Measurements from ENCODE around the gene ENOPH1. TPM values are rescaled to one million over a fixed set of nuclear protein-coding genes. Genes with fewer than 3 reads are reported as not detected.

The ENOPH1 gene
- total and polyA plus RNA-seq, 9 of the 15 experiments (the other 6 are each of a cell fraction or from before 2014, with no cell fraction given): 29.8 to 71.4 (median 48.9) TPM

DNA sequence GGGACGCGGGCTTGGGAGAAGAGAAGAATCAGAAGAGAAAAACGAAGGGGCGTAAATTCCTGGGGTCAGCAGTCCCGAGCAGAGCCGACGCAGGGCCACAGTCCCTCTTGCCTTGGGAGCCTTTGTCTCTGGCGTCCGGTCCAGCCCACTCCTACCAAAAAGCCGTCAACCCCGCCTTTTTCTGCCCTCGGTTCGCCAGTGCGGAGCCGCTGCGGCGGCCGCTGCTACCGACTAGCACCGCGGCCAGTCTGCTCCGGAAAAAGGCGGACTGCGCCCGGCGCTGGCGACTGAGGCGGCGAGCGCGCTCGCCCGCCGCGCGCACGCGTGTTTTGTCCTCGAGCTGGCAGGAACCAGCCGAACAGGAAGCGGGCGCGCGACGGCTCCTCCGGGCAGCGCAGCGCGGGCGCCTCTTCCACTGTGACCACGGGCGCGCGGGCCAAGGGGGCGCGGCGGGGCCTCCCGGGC, 630 bp upstream of the ENOPH1 start (continued):
- TF ChIP-seq ZNF263 (CRISPR knock-in tag; IDR thresholded peaks at IDR 0.05; ENCODE audit: borderline replicate concordance): no peak
- TF ChIP-seq, protein P1, sequence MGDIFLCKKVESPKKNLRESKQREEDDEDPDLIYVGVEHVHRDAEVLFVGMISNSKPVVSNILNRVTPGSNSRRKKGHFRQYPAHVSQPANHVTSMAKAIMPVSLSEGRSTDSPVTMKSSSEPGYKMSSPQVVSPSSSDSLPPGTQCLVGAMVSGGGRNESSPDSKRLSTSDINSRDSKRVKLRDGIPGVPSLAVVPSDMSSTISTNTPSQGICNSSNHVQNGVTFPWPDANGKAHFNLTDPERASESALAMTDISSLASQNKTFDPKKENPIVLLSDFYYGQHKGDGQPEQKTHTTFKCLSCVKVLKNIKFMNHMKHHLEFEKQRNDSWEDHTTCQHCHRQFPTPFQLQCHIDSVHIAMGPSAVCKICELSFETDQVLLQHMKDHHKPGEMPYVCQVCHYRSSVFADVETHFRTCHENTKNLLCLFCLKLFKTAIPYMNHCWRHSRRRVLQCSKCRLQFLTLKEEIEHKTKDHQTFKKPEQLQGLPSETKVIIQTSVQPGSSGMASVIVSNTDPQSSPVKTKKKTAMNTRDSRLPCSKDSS (IDR thresholded peaks at IDR 0.05; ENCODE audit: low read depth, partially characterized antibody): no peak
- no peak for TF ChIP-seq FOXK2 (conservative IDR thresholded peaks at IDR 0.05 in 1 of 2, IDR thresholded peaks at IDR 0.05 in 1 of 2; ENCODE audit: low read depth in 2 of 2)
- no peak for TF ChIP-seq U2AF1 (optimal IDR thresholded peaks at IDR 0.05; ENCODE audit: low read depth, low read length)
- TF ChIP-seq POLR3G (IDR thresholded peaks at IDR 0.05; ENCODE audit: extremely low read depth, insufficient read length, insufficient replicate concordance): no peak
- TF ChIP-seq, protein P2, sequence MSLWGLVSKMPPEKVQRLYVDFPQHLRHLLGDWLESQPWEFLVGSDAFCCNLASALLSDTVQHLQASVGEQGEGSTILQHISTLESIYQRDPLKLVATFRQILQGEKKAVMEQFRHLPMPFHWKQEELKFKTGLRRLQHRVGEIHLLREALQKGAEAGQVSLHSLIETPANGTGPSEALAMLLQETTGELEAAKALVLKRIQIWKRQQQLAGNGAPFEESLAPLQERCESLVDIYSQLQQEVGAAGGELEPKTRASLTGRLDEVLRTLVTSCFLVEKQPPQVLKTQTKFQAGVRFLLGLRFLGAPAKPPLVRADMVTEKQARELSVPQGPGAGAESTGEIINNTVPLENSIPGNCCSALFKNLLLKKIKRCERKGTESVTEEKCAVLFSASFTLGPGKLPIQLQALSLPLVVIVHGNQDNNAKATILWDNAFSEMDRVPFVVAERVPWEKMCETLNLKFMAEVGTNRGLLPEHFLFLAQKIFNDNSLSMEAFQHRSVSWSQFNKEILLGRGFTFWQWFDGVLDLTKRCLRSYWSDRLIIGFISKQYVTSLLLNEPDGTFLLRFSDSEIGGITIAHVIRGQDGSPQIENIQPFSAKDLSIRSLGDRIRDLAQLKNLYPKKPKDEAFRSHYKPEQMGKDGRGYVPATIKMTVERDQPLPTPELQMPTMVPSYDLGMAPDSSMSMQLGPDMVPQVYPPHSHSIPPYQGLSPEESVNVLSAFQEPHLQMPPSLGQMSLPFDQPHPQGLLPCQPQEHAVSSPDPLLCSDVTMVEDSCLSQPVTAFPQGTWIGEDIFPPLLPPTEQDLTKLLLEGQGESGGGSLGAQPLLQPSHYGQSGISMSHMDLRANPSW (CRISPR knock-in tag; IDR thresholded peaks at IDR 0.05): no peak
- no peak for TF ChIP-seq ZBTB17 (CRISPR knock-in tag; IDR thresholded peaks at IDR 0.05)
- no peak for TF ChIP-seq SP2 (IDR thresholded peaks at IDR 0.05; ENCODE audit: extremely low read depth, low read depth, low read length, poor library complexity, severe bottlenecking)
- TF ChIP-seq ZFP36 (IDR thresholded peaks at IDR 0.05; ENCODE audit: low read depth, low read length, partially characterized antibody): no peak
- TF ChIP-seq CHCHD3 (CRISPR knock-in tag; IDR thresholded peaks at IDR 0.05): no peak
- peak; percentile 87 for TF ChIP-seq ZNF589 (CRISPR knock-in tag; IDR thresholded peaks at IDR 0.05; ENCODE audit: low read depth)
- TF ChIP-seq ZNF121 (CRISPR knock-in tag; conservative IDR thresholded peaks at IDR 0.05): no peak
- TF ChIP-seq PURB (CRISPR knock-in tag; IDR thresholded peaks at IDR 0.05; ENCODE audit: low read depth): no peak
- peak in 1 of 2 experiments; percentile 80; a peak in 1 of 4 replicates for TF ChIP-seq TEAD1 (CRISPR knock-in tag; IDR thresholded peaks at IDR 0.05)
- TF ChIP-seq ZNF79 (CRISPR knock-in tag; IDR thresholded peaks at IDR 0.05; ENCODE audit: low read depth): no peak
- TF ChIP-seq NUFIP1 (IDR thresholded peaks at IDR 0.05; ENCODE audit: partially characterized antibody): no peak
- peak; percentile 3 for TF ChIP-seq RBBP5 (IDR thresholded peaks at IDR 0.05; ENCODE audit: borderline replicate concordance, insufficient read depth, low read length, poor library complexity, severe bottlenecking)
- TF ChIP-seq SMARCA5 (IDR thresholded peaks at IDR 0.05): no peak
- no peak for TF ChIP-seq ZFP1 (CRISPR knock-in tag; IDR thresholded peaks at IDR 0.05)
- TF ChIP-seq ETS2 (tag; IDR thresholded peaks at IDR 0.05; ENCODE audit: borderline replicate concordance, poor library complexity, severe bottlenecking): no peak
- TF ChIP-seq BRD4 (IDR thresholded peaks at IDR 0.05): 0 out of 2 replicates have a peak, but pooled peaks have one; percentile 77
- TF ChIP-seq ILK (tag; IDR thresholded peaks at IDR 0.05; ENCODE audit: borderline replicate concordance, low read depth): no peak
- no peak for TF ChIP-seq ZNF696 (CRISPR knock-in tag; conservative IDR thresholded peaks at IDR 0.05)
- no peak for TF ChIP-seq ZNF12 (CRISPR knock-in tag; IDR thresholded peaks at IDR 0.05)
- TF ChIP-seq MYNN (IDR thresholded peaks at IDR 0.05): no peak
- TF ChIP-seq MYNN (CRISPR knock-in tag; IDR thresholded peaks at IDR 0.05): no peak
- no peak; a peak in 1 of 4 replicates for TF ChIP-seq TBL1XR1 (IDR thresholded peaks at IDR 0.05; ENCODE audit: low read length in 2 of 2)
